Measurements from ENCODE around the gene CDH13.

Gene CDH13

DNA sequence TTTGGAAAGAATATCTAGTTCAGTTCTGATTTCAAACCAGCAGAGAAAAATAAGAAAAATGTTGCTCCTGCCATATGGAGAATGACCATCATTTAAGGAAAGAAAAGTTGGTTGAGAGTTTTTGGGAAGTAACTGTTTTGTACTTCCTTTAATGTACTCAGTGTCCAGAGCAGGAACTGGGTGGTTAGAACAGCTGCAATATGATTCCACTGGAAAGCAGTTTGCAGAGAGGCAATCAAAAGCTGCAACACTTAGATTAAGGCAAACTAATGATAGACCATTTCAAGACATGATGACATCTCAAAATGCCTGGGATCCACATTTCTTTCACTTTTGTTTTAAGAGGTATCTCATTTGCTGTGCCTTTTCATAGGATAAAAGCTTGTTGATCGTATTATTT is 867.7 kb downstream of the CDH13 start (continued):
- TF ChIP-seq, protein P1, sequence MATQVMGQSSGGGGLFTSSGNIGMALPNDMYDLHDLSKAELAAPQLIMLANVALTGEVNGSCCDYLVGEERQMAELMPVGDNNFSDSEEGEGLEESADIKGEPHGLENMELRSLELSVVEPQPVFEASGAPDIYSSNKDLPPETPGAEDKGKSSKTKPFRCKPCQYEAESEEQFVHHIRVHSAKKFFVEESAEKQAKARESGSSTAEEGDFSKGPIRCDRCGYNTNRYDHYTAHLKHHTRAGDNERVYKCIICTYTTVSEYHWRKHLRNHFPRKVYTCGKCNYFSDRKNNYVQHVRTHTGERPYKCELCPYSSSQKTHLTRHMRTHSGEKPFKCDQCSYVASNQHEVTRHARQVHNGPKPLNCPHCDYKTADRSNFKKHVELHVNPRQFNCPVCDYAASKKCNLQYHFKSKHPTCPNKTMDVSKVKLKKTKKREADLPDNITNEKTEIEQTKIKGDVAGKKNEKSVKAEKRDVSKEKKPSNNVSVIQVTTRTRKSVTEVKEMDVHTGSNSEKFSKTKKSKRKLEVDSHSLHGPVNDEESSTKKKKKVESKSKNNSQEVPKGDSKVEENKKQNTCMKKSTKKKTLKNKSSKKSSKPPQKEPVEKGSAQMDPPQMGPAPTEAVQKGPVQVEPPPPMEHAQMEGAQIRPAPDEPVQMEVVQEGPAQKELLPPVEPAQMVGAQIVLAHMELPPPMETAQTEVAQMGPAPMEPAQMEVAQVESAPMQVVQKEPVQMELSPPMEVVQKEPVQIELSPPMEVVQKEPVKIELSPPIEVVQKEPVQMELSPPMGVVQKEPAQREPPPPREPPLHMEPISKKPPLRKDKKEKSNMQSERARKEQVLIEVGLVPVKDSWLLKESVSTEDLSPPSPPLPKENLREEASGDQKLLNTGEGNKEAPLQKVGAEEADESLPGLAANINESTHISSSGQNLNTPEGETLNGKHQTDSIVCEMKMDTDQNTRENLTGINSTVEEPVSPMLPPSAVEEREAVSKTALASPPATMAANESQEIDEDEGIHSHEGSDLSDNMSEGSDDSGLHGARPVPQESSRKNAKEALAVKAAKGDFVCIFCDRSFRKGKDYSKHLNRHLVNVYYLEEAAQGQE (tag by site-specific recombination; IDR thresholded peaks at IDR 0.05) = no peak
- no peak for TF ChIP-seq IKZF3 (tag by site-specific recombination; IDR thresholded peaks at IDR 0.05)
- no peak for TF ChIP-seq ZNF776 (tag by site-specific recombination; IDR thresholded peaks at IDR 0.05; ENCODE audit: borderline replicate concordance)
- no peak for TF ChIP-seq ZBTB17 (tag by site-specific recombination; IDR thresholded peaks at IDR 0.05)
- no peak for TF ChIP-seq ZNF184 (tag by site-specific recombination; IDR thresholded peaks at IDR 0.05)
- no peak for TF ChIP-seq SCRT2 (tag by site-specific recombination; IDR thresholded peaks at IDR 0.05)
- no peak for TF ChIP-seq ZNF221 (tag by site-specific recombination; IDR thresholded peaks at IDR 0.05; ENCODE audit: borderline replicate concordance)

- no peaks in the 10 kb centered on the region for H3K4me1 ChIP-seq (ENCODE audit: control insufficient read depth, insufficient read depth, low read length)
- no peaks in the 10 kb centered on the region for H3K9me3 ChIP-seq (ENCODE audit: control insufficient read depth, insufficient read depth, low read depth, low read length)
- ChIA-PET CTCF (no interaction called here), POLR2A (no interaction called here)
- no peaks in the 10 kb centered on the region for H3K36me3 ChIP-seq (ENCODE audit: control insufficient read depth in 2 of 2, insufficient read depth in 1 of 2, low read length in 2 of 2)
- TF ChIP-seq ZNF335 (tag by site-specific recombination; conservative IDR thresholded peaks at IDR 0.05) = no peak
- no peak for TF ChIP-seq ZNF548 (tag by site-specific recombination; IDR thresholded peaks at IDR 0.05)
- TF ChIP-seq ZBTB17 (tag by site-specific recombination; IDR thresholded peaks at IDR 0.05) = no peak
- TF ChIP-seq, protein P2, sequence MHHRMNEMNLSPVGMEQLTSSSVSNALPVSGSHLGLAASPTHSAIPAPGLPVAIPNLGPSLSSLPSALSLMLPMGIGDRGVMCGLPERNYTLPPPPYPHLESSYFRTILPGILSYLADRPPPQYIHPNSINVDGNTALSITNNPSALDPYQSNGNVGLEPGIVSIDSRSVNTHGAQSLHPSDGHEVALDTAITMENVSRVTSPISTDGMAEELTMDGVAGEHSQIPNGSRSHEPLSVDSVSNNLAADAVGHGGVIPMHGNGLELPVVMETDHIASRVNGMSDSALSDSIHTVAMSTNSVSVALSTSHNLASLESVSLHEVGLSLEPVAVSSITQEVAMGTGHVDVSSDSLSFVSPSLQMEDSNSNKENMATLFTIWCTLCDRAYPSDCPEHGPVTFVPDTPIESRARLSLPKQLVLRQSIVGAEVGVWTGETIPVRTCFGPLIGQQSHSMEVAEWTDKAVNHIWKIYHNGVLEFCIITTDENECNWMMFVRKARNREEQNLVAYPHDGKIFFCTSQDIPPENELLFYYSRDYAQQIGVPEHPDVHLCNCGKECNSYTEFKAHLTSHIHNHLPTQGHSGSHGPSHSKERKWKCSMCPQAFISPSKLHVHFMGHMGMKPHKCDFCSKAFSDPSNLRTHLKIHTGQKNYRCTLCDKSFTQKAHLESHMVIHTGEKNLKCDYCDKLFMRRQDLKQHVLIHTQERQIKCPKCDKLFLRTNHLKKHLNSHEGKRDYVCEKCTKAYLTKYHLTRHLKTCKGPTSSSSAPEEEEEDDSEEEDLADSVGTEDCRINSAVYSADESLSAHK (tag by site-specific recombination; IDR thresholded peaks at IDR 0.05) = no peak
- no peak overlapping the region for H3K4me3 ChIP-seq (ENCODE audit: low read depth, low read length)
- no peak overlapping the region for H3K27ac ChIP-seq (ENCODE audit: extremely low read depth, low read depth, low read length)
Observed at GRCh38 chr16:83501481-83501880, 874.7 kb downstream of the CDH13 start.

GRCh38 chr16:83508295-83508694 is 881.5 kb downstream of the CDH13 start:
- no peak overlapping the region for H3K27ac ChIP-seq (ENCODE audit: extremely low read depth, low read depth, low read length)
- no peak overlapping the region for H3K4me3 ChIP-seq (ENCODE audit: low read depth, low read length)
- H3K36me3 ChIP-seq (ENCODE audit: control insufficient read depth in 2 of 2, insufficient read depth in 1 of 2, low read length in 2 of 2) = no peaks in the 10 kb centered on the region
- TF ChIP-seq ZNF777 (tag by site-specific recombination; IDR thresholded peaks at IDR 0.05; ENCODE audit: borderline replicate concordance) = no peak
- no peak for TF ChIP-seq GLI4 (tag by site-specific recombination; IDR thresholded peaks at IDR 0.05)
- no peak for TF ChIP-seq ZNF202 (tag by site-specific recombination; IDR thresholded peaks at IDR 0.05; ENCODE audit: borderline replicate concordance)
- no peak for TF ChIP-seq ZSCAN23 (tag by site-specific recombination; IDR thresholded peaks at IDR 0.05)
- TF ChIP-seq ZFP69B (tag by site-specific recombination; IDR thresholded peaks at IDR 0.05) = no peak
- TF ChIP-seq PRDM2 (tag by site-specific recombination; IDR thresholded peaks at IDR 0.05; ENCODE audit: borderline replicate concordance) = no peak
- no peak for TF ChIP-seq ZNF626 (tag by site-specific recombination; IDR thresholded peaks at IDR 0.05)
- TF ChIP-seq GLIS1 (tag by site-specific recombination; IDR thresholded peaks at IDR 0.05) = no peak
- H3K9me3 ChIP-seq (ENCODE audit: control insufficient read depth, insufficient read depth, low read depth, low read length) = no peaks in the 10 kb centered on the region
- ChIA-PET POLR2A (no interaction called here), CTCF (no interaction called here)
- H3K4me1 ChIP-seq (ENCODE audit: control insufficient read depth, insufficient read depth, low read length) = no peaks in the 10 kb centered on the region

Data from HEK293 (cell line).